Measurements from ENCODE around the gene OAF. TPM values are rescaled to one million over a fixed set of nuclear protein-coding genes. Genes with fewer than 3 reads are reported as not detected.

OAF gene
- total and polyA plus RNA-seq, 2 of the 8 experiments (the other 6 are each of a cell fraction or from before 2014, with no cell fraction given): 1.3 to 1.5 TPM

DNA sequence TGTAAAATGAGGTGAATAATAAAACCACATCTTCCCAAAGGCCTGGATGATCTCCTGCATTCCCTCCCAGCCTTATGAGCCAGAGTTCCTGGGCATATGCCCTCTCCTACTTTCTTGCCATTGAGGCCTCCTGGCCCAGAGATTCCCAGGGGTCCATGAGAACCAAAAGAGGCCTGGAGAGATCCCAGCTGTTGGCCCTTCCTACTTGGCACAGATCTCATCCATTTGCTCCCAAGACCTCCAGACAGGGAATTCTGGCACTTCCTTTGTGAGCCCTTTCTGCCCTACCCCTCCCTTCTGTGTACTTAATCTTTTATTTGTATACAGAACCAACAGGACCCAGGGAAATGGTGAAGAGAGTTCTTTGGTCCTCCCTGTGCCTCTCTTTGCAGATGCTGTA lies 50.5 kb downstream of the OAF start:
- H2BK5ac ChIP-seq (ENCODE audit: low read depth, low read length): no peak overlapping the region
- no peak overlapping the region for H2AFZ ChIP-seq (ENCODE audit: low read length)
- H3K9ac ChIP-seq (replicated peaks in 1 of 4; ENCODE audit: extremely low read depth in 1 of 4, low read depth in 3 of 4, low read length in 3 of 4): no peak overlapping the region
- peak overlapping the region; percentile 17; the same call in 1 of the 2 replicates for H3K18ac ChIP-seq (ENCODE audit: extremely low read depth, low read length)
- H4K8ac ChIP-seq (ENCODE audit: extremely low read depth, insufficient read depth, low read length): no peak overlapping the region
- TF ChIP-seq CREB1 (IDR thresholded peaks at IDR 0.05) (no peak), NRF1 (IDR thresholded peaks at IDR 0.05; ENCODE audit: low read depth, low read length) (no peak)
- H3K4me3 ChIP-seq (ENCODE audit: extremely low read depth in 1 of 4, insufficient read depth in 2 of 4, low read depth in 3 of 4, low read length in 4 of 4): no peak overlapping the region
- H3K14ac ChIP-seq (ENCODE audit: insufficient read length): no peak overlapping the region
- H3K36me3 ChIP-seq (ENCODE audit: control insufficient read depth in 2 of 4, insufficient read depth in 4 of 4, low read length in 3 of 4): no peaks in the 10 kb centered on the region
- H3K9me3 ChIP-seq (ENCODE audit: insufficient read depth in 2 of 2, low read depth in 1 of 2, low read length in 1 of 2): no peaks in the 10 kb centered on the region
- H3K79me2 ChIP-seq (ENCODE audit: control insufficient read depth in 1 of 2, insufficient read depth in 2 of 2, low read length in 2 of 2): no peaks in the 10 kb centered on the region
- no peak overlapping the region for H2AK5ac ChIP-seq (ENCODE audit: low read depth, low read length)
- H4K5ac ChIP-seq (ENCODE audit: insufficient read length, low read depth, low read length): no peak overlapping the region
- no peak overlapping the region for H3K27ac ChIP-seq (ENCODE audit: low read depth, low read length)
- H3K23ac ChIP-seq (ENCODE audit: insufficient read length): no peak overlapping the region
- no peak overlapping the region for H2BK12ac ChIP-seq (ENCODE audit: low read depth, low read length)
- peaks cover 2 to 11% (median 8%) of the 10 kb centered on the region in 4 experiments; a peak in 6 of 7 replicates for H3K4me1 ChIP-seq (replicated peaks in 1 of 4; ENCODE audit: control insufficient read depth in 3 of 4, insufficient read depth in 4 of 4, low read length in 3 of 4)
- no peak overlapping the region for H4K91ac ChIP-seq (replicated peaks; ENCODE audit: insufficient read length, low read length)
- H3K23me2 ChIP-seq (ENCODE audit: low read depth, low read length): no peaks in the 10 kb centered on the region; the same call in 1 of the 2 replicates
- ChIA-PET CTCF (ENCODE audit: partially characterized antibody) (interaction anchor here (0.7 to 41.2 kb wide), 6 partner anchors 12 to 74 kb away, joined by 3 to 1412 read pairs (median 4); no protein-coding TSS in a partner anchor), POLR2A (ENCODE audit: partially characterized antibody) (interaction anchor here (0.7 to 1.4 kb wide), 2 partner anchors 25 to 41 kb away, joined by 3 to 5 read pairs; no protein-coding TSS in a partner anchor)
- H3K4me2 ChIP-seq (ENCODE audit: insufficient read depth in 1 of 2, low read depth in 2 of 2, low read length in 2 of 2): no peak overlapping the region; a peak in 1 of 4 replicates
- no peaks in the 10 kb centered on the region for H4K20me1 ChIP-seq (replicated peaks in 1 of 2; ENCODE audit: control insufficient read depth in 1 of 2, insufficient read depth in 2 of 2, low read length in 2 of 2)
- no peak overlapping the region for H2BK120ac ChIP-seq (replicated peaks; ENCODE audit: low read depth, low read length)
- peaks cover 0 to 4% (median 0%) of the 10 kb centered on the region in 4 experiments; a peak in 3 of 7 replicates for H3K27me3 ChIP-seq (replicated peaks in 1 of 4; ENCODE audit: control insufficient read depth in 3 of 4, extremely low read depth in 1 of 4, insufficient read depth in 3 of 4, low read length in 3 of 4)
- no peaks in the 10 kb centered on the region; the same call in none of the 2 replicates for H3K79me1 ChIP-seq (ENCODE audit: low read depth, low read length)
- H2BK20ac ChIP-seq (ENCODE audit: low read length): 0 out of 2 replicates have a peak overlapping the region, but pooled peaks have one; percentile 11
- DNase-seq (ENCODE audit: low read depth in 1 of 2, low spot score in 2 of 2) (no peak), FAIRE-seq (no peak)
- no peak overlapping the region for H2BK15ac ChIP-seq (ENCODE audit: low read length)
- no peak overlapping the region for H3K56ac ChIP-seq (replicated peaks; ENCODE audit: insufficient read length, low read depth, low read length)
- no peak overlapping the region for H3K4ac ChIP-seq (replicated peaks; ENCODE audit: insufficient read length, low read depth, low read length)

Measured in H1 (cell line).